ENCODE results near the gene CD46.

DNA sequence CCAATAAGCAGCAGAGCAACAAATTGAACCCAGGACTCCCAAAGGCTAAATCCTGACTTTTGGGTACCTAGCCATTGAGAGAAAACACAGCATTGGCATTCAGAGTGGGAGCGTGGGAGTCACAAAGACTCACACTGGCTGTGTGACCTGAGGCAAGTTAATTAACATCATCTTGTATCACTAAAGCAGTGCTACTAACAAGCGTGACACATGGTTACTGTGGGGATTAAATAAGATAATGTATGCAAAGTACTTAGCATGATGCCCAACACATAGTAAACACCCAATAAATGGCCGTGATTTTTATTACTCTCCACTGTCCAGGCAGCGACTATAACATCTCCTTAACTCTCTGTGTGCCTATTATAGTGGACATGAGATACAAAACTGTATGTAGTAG, 85.8 kb downstream of the CD46 start:
- TF ChIP-seq, protein P1, sequence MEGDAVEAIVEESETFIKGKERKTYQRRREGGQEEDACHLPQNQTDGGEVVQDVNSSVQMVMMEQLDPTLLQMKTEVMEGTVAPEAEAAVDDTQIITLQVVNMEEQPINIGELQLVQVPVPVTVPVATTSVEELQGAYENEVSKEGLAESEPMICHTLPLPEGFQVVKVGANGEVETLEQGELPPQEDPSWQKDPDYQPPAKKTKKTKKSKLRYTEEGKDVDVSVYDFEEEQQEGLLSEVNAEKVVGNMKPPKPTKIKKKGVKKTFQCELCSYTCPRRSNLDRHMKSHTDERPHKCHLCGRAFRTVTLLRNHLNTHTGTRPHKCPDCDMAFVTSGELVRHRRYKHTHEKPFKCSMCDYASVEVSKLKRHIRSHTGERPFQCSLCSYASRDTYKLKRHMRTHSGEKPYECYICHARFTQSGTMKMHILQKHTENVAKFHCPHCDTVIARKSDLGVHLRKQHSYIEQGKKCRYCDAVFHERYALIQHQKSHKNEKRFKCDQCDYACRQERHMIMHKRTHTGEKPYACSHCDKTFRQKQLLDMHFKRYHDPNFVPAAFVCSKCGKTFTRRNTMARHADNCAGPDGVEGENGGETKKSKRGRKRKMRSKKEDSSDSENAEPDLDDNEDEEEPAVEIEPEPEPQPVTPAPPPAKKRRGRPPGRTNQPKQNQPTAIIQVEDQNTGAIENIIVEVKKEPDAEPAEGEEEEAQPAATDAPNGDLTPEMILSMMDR (IDR thresholded peaks at IDR 0.05) = no peak
- TF ChIP-seq POLR2A (IDR thresholded peaks at IDR 0.05) (no peak), POLR2AphosphoS5 (IDR thresholded peaks at IDR 0.05) (no peak)
